Uterus (tissue), 2 donors: Measurements from ENCODE around the gene HIP1R.

Experiments
- POLR2A ChIP-seq, 2 donors: fragments of 450-650 bp; IDR thresholded peaks; one replicate each; pipeline ENCODE4 v1.6.1; 2016; ENCODE audit warnings: antibody characterized with exemption in 2 of 2, mild to moderate bottlenecking in 1 of 2, moderate library complexity in 1 of 2
- TF ChIP-seq, protein P1 (sequence below), 4 experiments: fragments of 200-600 bp in 2 of 4; fragments of 450-650 bp in 2 of 4; sonication (generic) in 2 of 4; IDR thresholded peaks; one replicate each; pipeline ENCODE4 v1.5.1; 2016 to 2019; ENCODE audit warnings: antibody characterized with exemption in 4 of 4, mild to moderate bottlenecking in 2 of 4, moderate library complexity in 1 of 4

DNA sequence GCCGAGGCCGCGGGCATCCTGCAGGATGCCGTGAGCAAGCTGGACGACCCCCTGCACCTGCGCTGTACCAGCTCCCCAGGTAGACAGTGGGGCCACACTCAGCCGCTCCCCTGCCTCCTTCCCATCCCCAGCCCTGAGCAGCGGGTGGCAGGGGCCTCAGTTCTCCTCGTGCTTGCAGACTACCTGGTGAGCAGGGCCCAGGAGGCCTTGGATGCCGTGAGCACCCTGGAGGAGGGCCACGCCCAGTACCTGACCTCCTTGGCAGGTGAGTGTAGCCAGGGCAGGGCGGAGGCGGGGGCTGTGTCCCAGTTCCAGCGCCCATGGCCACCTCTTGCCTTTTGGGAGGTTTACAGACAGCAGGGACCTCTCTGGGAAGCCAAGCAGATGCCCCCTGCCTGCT, 22.9 kb downstream of the HIP1R start:
- TF ChIP-seq, protein P1, sequence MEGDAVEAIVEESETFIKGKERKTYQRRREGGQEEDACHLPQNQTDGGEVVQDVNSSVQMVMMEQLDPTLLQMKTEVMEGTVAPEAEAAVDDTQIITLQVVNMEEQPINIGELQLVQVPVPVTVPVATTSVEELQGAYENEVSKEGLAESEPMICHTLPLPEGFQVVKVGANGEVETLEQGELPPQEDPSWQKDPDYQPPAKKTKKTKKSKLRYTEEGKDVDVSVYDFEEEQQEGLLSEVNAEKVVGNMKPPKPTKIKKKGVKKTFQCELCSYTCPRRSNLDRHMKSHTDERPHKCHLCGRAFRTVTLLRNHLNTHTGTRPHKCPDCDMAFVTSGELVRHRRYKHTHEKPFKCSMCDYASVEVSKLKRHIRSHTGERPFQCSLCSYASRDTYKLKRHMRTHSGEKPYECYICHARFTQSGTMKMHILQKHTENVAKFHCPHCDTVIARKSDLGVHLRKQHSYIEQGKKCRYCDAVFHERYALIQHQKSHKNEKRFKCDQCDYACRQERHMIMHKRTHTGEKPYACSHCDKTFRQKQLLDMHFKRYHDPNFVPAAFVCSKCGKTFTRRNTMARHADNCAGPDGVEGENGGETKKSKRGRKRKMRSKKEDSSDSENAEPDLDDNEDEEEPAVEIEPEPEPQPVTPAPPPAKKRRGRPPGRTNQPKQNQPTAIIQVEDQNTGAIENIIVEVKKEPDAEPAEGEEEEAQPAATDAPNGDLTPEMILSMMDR (IDR thresholded peaks at IDR 0.05), result no peak
- no peak for TF ChIP-seq POLR2A (IDR thresholded peaks at IDR 0.05)
